Tongue (tissue), 2 donors: ENCODE results near the gene MAP3K3. TPM values are rescaled to one million over a fixed set of nuclear protein-coding genes. Genes with fewer than 3 reads are reported as not detected.

Source experiments
- DNase-seq: peaks from one replicate; pipeline ENCODE4 v3.0.0-alpha.2; 2015
- total RNA-seq: library from RNA; depleted of rRNA; stranded (reverse); fragments of >200 nt; gene quantifications from one replicate; pipeline ENCODE4 v1.2.3, GENCODE V29; 2014

MAP3K3 gene
- 49.0 TPM for total RNA-seq

DNA sequence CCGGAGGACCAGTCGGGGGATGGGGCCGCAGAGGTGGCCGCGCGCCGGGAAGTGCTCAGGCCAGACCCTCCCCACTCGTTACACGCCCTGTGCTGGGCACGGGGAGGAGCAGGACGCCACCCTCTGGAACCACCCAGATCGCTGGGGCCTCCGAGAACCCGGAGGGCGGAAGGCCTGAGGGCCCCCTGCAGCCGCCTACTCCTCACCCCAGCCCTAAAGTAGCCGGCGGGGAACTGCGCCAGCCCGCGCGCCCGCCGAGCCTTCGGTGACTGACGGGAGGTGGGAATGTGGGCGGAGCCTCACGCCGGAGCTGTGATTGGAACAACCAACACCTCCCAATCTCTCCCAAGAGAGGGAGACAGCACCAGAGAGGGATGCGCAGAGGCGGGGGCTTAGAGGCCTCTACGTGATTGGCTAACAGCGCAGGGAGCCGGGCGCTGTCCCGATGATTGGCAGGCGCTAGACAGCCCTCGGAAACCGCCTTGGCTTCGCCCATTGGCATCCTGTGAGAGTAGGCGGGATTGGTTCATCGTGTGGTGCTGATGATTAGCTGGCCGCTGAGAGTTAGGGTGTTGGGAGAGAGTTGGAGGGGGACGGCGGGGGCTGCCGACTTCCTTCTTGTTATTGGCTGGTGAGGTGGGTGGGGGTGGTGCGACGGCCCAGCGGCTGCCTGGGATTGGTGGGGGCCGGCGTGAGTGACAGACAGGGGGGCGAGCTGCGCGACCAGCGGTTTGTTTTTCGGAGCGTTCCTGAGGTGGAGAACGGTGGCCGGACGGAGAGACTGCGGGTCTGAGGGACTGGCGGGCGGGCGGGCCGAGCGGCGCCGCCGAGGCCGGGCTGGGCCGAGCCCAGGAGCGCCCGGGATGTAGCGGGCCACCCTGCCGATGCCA lies at the start of gene MAP3K3:
TSS of gene MAP3K3 (plus strand) at position 734 of the 890 bp plus-strand sequence. CDS start 343 bp downstream, outside the sequence.
- DNase-seq: peak; percentile 100

DNA sequence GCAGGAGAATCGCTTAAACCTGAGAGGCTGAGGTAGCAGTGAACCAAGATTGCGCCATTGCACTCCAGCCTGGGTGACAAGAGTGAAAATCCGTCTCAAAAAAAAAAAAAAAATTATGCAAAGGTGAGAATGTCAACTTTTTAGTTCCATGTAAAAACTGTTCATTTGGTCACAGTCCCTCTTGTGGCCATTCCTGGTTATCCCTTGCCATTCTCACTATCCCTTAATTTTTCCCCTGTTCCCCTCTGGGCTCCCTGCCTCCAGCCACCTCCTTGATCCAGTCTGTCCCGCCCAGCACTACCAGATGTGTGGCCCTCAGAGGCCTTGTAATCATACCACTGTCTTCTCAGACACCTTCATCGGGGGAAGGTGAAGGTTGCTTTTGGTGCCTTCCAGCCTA lies 48.6 kb upstream of the MAP3K3 start:
- no peak for DNase-seq

DNA sequence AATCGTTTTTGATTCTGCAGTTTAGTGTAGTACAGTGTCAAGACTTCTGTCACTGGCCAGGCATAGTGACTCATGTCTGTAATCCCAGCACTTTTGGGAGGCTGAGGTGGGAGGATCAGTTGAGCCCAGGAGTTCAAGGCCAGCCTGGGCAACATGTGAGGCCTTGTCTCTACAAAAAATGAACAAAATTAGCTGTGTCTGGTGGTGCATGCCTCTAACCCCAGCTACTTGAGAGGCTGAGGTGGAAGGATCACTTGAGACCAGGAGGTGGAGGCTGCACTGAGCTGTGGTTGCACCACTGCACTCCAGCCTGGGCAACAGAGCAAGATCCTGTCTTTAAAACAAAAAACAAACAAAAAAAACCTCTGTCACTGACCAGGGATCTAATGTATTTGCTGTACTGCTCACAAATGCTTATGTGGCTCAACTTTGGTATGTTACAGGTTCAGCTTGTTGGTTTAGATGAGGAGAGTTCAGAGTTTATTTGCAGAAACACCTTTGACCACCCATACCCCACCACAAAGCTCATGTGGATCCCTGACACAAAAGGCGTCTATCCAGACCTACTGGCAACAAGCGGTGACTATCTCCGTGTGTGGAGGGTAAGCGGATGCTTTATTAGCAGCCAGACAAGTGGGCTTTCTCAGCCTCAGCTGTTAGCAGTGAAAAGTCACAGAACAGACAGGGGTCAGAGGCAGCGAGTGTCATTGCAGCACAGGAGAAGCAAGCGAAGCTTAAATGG lies 44.0 kb upstream of the MAP3K3 start:
- DNase-seq: no peak

DNA sequence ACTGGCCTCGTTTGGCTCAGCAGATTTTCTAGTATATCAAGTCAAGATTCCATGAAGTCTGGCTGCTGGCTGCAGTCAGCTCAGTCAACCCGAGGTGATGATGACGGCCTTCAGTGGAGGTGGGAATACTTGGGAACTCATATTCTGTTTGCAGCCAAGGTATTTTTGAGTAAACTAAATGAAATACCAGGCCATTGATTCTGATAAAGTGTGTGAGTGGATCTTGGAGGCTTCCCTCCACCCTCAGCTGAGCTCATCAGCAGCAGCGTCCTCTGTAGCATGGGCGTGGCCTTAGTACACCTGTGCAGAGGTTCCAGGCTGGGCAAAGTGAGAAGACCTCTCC lies 43.5 kb upstream of the MAP3K3 start:
- no peak for DNase-seq

DNA sequence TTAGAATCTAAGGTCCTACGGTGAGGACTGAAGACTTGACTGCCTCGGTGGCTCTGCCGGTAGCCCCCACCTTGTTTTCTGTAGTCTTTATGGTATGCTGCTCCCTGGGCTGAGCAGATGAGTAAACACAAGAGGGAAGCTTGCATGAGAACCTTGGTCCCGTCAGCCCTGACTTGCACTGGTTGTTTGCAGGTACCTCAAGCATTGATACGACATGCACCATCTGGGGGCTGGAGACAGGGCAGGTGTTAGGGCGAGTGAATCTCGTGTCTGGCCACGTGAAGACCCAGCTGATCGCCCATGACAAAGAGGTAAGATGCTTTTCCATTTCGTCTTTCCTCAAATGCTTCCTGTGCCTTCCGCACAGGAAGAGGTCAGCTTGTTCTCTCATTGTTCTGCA lies 42.6 kb upstream of the MAP3K3 start:
- DNase-seq: no peak

DNA sequence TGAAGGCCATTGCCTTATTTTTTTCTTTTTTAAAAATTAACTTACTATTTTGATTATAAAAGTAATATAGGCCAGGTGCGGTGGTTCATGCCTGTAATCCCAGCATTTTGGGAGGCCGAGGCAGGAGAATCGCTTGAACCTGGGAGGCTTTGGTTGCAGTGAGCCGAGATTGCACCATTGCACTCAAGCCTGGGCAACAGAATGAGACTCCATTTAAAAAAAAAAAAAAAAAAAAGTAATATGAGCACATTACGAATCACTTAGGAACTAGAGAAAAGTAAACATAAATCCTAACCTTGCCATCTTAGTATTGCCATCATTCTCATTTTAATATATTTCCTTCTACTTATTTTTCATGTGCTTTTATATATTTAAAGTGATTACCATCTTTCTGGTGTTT lies 34.4 kb upstream of the MAP3K3 start:
- no peak for DNase-seq

- DNase-seq: no peak
Observed at GRCh38 chr17:63588797-63589196, 33.4 kb upstream of the MAP3K3 start.

DNA sequence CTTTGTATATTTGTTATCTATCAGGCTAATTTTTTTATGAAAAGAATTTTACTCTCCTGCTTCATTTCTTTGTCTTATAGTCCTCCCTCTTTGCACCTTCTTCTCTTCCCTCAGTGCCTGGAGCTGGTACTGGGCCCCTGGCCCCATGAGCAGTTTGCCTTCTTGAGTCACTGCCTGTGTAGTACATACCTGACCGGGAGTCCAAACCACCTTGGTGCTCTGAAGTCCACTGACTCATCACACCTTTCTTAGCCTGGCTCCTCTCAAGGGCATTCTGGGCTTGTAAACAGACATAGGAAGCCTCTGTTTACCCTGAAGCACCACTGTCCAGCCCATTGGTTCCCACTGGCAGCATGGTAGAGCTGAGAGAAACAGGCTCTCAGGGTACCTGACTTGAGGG lies 32.6 kb upstream of the MAP3K3 start:
- no peak for DNase-seq

GRCh38 chr17:63592797-63593196 lies 29.4 kb upstream of the MAP3K3 start:
- no peak for DNase-seq

- DNase-seq: no peak
Observed at GRCh38 chr17:63595132-63595531, 27.1 kb upstream of the MAP3K3 start.

GRCh38 chr17:63596856-63597586 lies 25.2 kb upstream of the MAP3K3 start:
- no peak for DNase-seq

DNA sequence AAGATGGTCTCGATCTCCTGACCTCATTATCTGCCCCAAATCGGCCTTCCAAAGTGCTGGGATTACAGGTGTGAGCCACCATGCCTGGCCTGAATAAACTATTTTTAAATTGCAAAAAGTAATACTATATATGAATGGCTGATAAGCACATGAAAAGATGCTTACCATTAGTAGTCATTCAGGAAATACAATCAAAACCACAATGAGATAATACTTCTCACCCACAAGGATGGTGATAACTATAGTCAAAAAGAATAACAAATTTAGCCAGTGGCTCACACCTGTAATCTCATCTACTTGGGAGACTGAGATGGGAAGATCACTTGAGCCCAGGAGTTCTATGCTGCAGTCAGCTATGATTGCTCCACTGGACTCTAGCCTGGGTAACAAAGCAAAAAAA lies 23.9 kb upstream of the MAP3K3 start:
- no peak for DNase-seq

DNA sequence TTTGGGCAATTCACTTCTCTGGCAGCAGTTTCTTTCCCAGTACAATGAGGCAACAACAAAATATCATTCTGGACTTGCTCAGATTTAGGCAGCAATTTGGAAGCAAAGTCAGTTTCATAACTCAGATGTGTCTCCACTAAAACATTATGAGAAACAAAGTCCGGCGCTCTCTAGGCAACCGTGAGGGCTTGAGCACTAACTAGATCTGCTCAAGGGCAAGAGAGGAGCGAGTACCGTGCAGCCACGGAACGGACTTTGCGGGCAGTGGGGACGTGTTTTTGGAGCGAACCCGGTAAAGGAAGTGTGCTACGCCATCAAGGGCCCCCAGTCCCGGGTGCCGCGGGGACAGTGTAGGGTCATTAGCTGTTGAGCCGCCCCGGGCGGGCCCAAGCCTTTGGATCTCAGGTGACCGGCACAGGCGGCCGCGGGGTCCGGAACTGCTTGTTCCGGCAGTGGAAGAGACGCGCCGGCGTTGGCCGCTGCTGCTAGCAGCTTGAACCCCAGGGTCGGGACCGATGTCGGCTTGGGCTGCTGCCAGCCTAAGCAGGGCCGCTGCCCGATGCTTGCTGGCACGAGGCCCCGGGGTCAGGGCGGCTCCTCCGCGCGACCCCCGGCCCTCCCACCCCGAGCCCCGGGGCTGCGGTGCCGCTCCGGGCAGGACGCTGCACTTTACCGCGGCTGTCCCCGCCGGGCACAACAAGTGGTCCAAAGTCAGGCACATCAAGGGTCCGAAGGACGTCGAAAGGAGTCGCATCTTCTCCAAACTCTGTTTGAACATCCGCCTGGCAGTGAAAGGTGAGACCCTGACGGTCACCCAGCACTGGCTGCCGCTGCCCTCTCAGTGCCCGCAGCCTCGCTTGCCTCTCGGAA lies 21.4 kb upstream of the MAP3K3 start, which contains the start of gene TACO1:
TSS of gene TACO1 (plus strand) at position 327 of the 870 bp plus-strand sequence. CDS start at position 516, 189 bp downstream.
- peak; percentile 88 for DNase-seq

DNA sequence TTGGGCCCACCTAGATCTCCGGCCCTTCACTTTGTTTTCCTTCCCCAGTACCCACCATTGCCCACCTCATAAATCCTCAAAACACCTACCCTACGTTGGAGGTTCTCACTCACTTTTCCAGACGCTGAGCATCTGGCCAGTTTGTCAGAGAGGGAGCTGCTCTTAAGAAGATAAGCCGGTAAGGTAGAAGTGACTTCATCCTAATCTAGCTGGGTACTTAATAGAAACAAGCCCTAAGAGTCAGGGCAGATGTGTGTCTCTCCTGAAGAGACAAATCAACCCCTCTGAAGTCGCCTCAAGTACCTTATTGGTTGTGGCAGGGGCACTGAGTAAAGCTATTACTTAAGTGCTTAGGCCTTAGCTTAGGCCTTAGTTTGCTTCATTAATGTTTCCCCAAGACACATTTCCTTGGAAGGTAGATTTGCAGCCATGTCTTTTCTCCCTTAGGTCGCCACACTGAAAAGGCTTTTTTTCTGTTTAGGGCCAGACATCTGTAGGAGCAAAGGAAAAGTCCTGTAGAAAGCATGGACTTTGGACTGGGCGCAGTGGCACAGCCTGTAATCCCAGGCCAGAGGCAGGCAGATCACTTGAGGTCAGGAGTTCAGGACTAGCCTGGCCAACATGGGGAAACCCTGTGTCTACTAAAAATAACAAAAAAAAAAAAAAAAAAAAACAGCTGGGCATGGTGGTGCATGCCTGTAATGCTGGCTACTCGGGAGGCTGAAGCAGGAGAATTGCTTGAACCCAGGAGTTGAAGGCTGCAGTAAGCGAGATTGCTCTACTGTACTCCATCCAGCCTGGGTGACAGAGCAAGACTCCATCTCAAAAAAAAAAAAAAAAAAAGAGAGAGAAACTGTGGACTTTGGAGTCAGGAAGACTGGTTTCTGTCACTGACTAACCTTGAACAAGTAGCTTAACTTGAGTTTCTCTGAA lies 20.5 kb upstream of the MAP3K3 start:
- peak; percentile 5 for DNase-seq

DNA sequence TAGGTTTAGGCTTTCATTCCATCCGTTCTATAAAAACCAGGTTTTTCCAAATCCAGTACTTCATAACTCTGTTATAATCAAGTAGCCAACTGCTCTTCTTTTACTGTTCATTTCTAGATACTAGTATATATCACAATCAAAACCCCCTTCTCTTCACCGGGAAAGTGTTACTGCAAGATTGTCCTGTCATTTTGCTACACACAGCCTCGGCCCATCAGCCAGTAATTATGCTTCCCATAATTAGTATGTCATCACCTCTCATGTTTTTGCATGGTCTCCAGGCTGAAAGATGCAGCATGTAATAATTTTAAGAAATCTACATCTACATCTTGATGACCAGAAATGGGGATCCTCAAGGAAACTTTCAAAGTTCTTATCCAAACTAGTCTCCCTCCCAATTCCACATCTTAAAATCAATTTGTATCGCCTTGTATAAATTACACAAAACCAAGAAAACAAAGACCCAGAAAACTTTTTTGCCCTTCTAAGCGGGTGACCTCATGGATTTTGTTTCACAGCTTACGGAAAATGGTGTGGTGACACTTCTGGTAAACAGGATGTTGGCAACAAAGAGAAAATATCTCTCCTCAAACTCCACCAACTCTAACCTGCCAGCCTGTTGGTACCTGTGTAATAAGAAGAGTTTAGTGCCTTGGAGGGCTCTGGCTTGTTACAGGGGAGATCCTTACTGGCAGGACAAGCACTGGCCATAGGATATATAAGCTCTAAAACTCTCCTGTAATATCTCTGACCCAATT lies 12.2 kb upstream of the MAP3K3 start:
- no peak for DNase-seq

DNA sequence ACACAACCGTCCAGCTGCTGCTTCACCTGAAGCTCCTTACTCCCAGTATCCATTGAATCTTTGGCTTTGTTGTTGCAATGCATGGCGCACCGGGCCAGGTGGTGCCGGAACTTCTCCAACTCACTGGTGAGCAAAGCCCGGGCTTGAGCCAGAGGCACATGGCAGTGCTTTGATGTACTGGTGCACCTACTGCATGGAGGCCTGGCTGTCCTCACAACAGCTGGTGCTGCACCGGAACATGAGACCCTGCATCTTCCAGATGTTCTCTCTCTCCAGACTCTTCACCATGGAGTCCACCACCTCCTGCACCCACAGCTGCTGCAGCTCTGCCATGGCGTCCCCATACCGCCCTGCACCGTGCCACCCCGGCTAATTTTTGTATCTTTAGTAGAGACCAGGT lies 11.4 kb upstream of the MAP3K3 start:
- DNase-seq: no peak

DNA sequence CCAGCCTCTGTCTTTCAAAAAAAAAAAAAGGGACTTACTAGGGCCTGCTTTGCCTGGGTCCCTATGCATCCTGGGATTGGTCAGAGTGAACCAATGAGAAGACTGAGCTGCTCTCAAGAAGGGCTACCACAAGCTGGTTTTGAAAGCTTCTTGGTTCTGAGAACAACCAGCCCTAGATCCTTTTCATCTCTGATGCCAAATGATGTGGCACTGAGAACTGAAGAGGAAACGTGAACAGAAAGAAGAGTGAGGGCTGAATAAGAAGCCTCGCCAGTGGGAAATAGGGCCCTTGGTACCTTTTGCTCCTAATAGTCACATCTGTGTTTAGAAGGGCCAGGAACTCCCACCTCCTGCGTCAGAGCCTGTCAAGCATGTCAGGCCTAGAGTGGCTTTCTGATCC lies 10.9 kb upstream of the MAP3K3 start:
- DNase-seq: no peak

GRCh38 chr17:63613663-63614062 lies 8.6 kb upstream of the MAP3K3 start:
- no peak for DNase-seq

- DNase-seq: no peak
Observed at GRCh38 chr17:63621229-63621683, 961 bp upstream of the MAP3K3 start.
